GM18909 (cell line): ENCODE data around the gene PBX4.

ENCODE experiments used
- ATAC-seq: cut with Tn5 transposase; IDR thresholded peaks from one replicate; pipeline ENCODE4 v1.9.1; 2021; ENCODE audit warnings: mild to moderate bottlenecking; ENCODE audit not compliant: unreplicated experiment, poor library complexity

PBX4 gene

DNA sequence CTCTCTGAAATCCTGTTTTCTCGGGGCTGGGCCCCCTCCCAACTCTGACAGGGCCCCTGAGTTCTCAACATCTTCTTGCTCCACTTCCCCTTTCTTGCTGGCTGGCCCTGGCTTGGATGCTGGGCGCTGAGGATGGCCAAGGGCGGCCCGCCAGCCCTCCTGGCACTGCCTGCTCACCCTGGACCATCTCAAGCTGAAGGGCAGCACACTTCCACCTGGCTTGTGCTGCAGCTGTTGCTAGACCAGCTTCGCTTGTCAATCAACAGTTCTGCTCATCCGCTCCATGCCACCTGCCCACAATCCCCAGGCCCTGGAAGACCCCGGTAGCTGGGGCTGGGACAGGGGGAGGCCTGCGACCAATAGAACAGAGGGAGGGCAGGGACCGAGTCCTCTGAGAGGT, 31.8 kb upstream of the PBX4 start:
- no peak for ATAC-seq

DNA sequence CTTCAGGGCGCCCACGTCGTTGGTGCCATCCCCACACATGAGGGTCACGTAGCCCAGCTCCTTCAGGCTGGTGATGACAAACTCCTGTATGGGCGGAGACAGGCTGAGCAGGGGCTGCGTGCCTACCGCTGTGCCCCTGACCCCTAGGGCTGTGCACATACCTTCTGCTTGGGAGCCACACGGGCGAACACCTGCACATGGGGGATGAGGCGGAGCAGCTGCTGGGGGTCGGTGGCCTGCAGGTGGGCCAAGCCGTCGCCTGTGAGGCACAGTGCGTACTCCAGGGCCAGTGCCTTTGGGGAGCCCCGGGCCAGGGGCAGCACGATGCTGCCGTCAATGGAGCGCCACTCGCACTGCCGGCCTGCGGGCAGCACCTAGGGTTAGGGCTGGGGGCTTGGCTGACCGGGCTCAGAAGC, 31.1 kb upstream of the PBX4 start:
- no peak for ATAC-seq

DNA sequence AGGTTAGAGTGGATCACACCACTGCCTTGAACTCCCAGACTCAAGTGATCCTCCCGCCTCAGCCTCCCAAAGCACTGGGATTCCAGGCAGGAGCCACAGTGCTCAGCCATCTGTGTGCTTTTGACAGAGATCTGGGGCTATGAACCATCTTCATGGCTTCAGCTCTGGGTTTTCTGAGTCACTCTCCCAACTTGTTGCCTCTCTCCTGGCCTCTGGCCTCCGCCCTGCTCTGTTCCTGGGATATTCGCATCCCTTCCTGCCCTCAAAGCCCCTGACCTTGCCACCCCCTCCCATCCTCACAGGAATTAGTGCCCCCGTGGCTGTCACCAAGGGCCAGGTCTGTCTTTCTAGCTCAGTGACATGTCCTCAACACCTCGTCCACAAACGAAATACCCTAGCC, 30.7 kb upstream of the PBX4 start:
- ATAC-seq = no peak

DNA sequence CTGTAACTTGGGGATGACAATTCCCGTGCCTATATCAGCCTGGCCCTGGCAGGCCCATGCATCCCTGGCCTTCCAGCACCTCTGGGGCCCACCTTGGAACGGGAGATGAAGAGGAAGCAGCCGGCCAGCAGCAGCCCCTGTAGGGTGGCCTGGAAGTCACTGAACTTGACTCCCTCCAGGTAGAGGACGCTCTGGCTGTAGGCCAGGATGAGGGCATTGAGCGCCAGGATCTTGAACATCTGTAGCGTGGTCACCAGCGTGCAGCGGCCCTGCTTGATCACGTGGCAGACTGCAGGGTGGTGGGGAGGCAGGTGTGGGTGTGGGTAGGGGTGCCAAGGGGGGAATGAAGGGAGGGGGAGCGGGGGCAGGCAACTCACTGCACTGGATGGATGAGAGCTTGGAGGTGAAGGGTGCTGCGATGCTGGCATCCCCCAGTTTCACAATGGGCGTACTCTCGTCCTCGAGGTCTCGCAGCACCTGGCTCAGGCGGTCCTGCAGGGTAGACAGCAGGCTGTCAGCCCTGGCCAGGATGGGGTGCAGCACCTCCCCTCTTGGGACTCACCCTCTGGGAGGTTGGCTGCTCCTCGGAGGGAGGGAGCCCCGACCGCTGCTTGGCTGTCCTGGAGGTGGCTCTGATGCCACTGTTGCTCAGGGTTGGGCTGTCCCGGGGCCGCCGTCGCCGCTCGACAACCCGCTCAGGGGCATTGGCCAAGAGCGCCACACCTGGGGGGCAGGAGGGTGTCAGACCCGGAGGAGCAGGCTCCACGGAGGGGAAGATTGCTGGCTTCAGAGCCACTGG, 28.7 kb upstream of the PBX4 start:
- ATAC-seq = no peak

DNA sequence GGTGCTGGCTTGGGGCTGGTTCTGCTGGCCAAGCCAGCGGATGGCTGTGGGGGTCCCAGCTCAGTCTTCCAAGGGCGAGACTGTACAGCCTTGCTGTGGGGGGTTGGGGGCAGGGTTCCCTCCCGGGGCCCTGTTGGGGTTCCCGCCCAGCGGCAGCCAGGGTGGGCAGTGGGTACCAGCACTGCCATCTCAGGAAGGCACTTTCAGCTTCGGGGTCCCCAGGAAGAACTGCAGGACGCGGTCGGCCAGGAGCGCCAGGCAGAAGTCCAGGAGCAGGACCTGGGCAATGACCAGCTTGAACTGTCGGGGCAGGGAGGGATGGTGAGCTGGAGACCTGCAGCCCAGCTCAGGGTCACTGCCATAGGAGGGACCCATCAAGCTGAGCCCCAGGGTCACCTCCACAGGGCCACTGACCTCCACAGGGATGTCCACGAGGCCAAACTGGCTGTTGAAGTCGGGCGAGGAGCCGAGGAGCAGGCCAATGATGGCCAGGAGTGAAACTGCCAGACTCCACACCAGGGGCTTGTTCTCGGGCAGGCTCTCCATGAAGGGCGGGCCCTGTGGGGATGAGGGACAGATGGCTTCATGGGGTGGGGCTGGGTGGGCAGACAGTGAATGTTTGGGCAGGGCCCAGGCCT, 26.9 kb upstream of the PBX4 start:
- ATAC-seq = no peak

DNA sequence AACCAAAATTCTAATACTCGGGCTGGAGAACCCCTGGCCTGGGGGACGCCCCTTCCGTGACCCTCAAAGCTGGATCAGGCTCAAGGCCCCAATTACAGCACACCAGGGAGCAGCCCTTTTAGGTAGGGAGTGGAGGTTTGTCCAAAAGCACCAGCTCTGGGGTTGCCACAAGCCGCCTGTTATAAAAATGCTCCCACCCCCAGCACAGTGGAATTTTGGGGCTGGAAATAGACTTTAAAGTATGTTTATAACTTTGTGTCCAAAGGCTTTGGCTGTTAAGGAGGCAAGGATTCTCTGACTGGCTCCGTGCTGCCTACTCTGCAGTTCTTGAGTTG, 25.5 kb upstream of the PBX4 start:
- no peak for ATAC-seq

DNA sequence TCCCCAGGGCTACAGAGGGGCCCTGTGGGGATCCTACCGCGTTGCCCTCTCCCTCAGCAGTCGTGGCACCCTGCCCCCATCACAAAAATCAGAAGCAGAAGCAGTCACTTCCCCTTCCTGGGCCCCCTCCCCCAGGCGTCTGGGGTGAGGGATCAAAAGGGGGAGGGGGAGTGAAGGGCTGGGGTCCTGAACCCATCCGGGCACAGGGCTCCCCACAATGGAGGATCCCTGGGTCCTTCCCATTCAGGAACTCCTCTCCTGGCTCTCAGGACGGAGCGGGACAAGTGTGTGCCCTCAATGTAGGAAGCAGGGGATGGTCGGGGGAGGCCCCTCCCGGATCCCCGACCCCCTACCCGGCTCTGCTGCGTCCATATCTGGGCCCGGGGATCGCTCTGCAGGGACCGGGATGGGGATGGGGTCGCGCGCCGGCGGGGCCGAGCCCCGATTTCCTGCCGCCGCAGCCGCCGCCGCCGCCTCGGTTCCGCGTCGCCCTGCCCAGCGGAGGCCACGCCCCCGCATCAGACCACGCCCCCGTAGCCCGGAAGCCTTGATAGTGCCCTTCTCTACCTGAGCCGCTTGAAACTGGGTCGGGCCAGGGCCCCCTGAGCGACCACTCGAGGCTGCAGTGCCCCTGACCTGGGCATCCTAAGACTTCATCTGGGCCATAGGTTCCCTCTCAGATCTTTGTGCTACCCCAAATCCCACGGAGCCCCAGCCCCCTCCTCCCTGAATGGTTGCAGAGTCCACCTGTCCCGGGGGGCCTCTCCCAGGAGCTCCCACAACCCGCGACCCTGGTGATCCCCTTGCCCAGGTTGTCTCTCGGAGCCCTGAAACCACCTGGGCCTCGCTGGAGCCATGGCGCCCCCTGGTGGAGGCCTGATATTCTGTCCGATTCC, 24.9 kb upstream of the PBX4 start, which contains the start of gene GMIP:
Gene GMIP, minus strand, starts transcription at position 500 of the 896 bp plus-strand sequence. Its CDS starts 128 bp downstream, at position 372.
- ATAC-seq = peak; percentile 74

DNA sequence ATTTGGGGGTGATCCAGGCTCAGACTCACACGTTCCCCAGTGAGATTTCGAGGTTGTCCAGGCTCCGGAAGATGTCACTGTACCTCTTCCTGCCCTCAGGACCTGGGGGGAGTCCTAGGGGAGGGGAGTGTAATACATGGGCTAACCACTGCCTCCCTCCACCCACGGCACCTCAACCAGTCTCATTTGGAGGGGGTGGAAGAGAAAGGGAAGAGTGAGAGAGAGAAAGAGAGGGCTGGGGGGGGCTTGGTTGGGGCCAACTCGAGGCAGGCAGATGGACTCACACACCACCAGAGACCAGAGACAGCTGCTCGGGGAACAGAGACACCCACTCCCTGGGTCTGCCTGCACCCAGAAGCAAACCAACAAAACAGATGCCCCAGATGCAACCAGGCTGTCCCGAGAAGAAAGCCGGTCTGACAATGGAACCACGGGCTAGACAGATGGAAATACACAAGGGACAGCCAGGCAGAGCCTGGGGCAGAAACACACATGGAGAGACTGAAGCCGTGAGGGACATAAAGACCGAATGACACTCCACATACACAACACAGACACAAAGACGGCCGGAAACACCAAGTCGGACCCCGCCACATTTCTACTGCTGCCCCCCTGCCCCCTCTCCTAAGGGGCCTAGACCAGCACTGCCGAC, 24.1 kb upstream of the PBX4 start:
- ATAC-seq = peak; percentile 14

DNA sequence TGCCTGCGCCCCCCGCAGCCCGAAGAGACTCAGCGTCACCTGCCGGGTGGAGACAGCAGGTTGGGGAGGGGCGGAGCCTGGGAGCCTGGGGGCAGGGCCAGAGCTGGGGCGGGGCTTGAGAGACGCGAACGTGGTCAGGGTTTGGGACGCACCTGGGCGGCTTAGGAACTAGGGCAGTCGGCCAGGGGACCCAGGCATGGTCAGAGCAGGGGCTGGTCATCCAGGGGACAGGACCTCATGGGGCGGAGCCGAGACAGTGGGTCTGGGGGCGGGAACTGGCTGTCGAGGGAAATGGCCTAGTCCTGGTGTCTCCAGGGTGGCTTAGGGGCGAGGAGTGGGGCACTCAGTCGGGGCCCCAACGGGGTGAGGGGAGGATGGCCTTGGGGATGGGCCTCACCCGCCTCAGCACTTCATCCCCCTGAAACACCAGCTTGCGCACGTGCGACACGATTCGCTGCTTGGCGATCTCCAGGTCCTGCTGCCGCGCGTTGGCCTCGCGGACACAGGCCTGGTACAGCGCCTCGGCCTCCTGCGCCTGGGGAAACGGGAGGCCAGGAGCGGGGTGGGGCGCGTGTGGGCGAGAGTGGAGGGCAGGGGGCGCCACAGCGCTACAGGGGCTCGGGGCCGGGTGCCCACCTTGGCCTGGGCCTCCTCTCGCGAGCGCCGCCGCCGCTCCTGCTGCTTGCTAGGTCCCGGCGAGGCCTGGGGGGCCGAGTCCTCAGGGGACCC, 19.2 kb upstream of the PBX4 start:
- ATAC-seq = no peak

DNA sequence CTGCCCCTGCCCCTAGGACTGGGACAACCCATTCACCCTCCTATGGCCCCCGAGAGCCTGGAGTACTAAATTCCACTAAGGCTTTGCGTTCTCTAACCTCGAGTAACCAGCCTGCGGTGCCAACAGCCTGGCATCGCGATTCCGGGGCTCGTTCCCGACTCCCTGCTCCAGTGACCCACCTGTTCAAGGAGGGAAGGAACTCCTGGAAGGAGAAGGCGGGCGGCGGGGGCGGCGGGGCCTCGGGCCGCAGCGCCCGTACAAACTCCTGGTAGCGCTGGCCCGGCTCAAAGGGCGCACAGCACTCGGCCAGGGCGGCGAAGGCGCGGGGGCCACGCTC, 18.7 kb upstream of the PBX4 start:
- ATAC-seq = no peak

DNA sequence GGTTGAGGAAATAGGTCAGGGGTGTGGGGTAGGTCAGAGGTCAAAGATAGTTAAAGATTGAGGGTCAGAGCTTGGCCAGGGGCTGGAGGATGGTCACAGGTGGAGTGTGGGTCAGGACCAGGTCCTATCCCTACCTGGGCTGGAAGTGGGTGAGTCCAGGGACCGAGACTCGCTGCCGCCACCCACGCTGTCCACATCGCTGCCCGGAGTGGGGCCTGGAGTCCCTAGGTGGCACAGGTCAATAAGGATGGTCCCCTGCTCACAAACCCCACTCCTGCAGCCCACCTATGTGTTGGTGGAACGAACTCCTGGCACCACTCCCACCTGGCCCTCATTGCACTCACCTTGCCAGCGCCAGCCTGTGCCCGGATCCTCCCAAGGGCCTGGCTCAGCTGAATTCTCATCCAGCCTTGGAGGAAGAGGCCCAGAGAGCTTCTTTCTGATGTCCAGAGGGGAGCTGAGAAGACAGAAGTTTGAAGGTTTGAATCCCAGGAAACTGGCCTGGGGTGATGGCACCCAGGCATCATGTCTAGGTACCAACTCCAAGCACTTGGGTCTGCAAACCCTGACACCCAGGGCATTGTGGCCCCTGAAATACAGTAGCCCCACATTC, 18.2 kb upstream of the PBX4 start:
- no peak for ATAC-seq

DNA sequence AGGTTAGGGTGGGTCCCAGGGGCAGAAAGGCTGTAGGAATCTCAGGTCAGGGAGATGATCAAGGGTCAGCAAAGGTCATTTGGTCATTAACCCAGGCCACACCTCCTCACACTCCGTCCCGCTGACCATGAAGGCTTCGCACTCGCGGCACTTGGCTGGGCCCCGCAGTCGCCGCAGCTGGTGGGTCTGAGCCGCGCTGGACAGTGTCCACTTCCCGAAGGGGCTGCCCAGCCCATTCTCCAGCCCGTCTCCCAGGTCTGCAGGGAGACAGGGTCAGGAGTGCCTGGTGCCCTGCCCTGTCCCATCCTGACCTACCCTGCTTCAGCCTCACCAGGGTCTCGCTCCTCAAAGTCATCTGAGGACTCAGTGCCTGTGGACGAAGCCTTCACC, 16.8 kb upstream of the PBX4 start:
- ATAC-seq = no peak

DNA sequence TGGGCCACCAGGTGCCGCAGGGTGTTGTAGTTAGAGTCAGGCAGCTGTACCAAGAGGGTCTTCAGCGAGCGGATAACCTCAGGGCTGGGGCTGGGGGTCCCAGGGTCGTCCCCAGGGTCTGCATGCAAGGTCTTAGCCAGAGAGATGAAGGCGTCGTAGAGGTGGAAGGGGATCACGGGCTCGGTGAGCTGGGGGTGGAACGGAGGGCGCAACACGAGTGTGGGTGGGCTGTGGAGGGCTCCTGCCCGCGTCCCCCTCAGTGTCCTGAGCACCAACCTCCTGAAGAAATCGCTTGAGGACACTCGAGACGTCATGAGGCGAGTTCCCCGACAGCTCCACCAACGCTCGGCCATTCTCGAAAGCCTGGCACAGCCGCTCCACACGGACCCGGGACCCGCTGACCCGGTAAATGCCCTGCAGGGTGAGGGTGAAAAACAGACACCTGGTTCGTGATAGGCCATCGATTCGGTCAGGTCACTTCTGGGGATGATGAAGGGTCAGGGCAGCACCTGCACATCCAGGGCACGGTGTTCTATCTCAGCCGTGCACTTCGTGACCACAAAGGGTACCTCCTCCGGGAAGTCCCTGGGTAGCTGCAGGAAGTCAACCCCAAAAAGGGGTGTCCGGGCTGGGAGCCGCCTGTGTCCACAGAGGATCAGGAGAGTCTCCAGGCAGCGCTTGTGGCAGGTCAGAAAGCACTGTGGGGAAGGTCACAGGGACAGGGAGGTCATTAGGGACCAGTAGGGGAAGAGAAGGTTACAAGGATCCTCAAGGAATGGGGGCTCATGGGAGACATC, 16.2 kb upstream of the PBX4 start:
- no peak for ATAC-seq

DNA sequence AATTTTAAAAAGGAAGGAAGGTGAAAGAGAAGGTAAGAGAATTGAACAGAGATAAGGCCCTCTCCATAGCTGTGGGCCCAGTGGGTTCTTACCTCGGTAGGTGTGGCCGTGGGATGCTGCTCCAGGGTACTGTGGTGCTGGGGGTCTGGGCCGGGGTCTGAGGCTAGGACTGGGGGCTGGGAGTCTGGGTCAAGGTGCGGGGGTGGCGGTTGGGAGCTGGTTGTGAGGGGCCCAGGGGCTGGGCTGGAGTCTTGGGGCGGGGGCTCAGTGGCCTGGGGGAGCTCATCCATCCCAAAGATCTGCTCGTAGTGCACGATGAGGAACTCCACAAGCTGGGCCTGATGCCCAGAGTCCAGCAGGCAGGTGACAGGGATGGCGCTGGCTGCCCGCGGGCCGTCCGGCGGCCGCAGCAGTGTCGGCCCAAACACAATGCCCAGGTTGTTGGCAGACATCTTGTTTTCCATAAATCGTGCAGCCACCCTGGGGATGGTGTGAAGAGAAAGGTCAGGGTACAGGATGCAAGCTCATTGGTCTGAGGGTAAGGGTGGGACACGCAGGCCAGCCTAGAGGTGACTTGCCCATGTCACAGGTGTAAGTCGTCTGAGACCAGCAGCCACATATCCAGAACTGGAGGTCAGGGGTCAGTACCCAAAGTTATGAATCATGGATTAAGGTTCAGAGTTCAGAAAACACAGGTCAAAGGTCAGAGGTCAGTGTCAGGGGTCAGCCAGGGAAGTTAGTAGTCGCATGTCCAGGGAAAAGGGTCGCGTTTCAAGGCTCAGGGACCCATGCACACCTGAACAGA, 15.4 kb upstream of the PBX4 start:
- no peak for ATAC-seq

DNA sequence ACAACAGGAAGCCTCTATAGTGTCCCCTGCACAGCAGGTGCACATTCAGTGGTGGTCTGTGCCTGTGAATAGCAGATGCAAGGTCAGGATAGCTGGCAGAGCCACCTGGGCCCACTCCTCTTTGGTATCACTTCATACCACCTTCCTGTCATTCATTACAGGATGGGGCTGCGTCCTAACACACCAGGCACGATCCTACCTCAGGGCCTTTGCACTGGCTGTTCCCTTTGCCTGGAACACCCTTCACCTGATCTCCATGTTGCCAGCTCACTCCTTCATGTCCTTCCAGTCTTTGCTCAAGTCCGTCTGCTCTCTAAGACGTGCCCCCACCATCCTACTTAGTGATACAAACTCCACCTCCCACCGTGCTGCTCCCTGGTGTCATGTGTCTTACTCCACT, 14.2 kb upstream of the PBX4 start:
- no peak for ATAC-seq

DNA sequence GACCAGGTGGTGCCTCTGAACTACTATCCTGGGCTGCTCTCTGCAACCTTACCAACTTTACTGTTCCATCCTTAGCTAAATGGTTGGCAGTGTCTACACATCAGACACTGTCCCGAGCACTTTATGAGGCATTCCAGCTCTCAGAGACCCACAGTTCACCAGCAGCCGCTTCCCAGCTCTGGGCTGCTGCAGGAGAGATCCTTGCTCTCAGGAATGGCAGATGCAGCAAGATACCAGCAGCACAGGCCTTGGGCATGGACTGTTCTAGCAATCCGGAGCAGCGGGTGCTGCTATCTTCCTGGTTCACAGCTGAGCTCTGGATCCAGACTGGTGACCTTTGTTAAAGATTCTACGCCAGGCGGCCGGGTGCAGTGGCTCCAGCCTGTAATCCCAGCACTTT, 12.9 kb upstream of the PBX4 start:
- no peak for ATAC-seq

DNA sequence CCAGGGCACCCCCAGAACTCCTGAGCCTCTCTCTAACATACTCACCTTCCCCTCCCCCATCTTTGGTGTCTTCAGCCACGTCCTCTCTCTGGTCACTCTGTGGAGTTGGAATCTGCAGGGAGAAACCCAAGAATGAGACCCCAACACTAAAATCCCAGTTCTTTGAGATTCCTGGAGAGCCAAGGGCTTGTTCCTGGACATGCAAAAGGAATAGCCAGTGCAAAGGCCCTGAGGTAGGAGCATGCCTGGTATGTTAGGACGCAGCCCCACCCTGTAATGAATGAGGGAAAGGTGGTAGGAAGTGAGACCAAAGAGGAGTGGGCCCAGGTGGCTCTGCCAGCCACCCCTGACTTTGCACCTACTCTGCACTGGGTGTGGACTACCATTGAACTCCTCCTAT, 11.9 kb upstream of the PBX4 start:
- ATAC-seq = no peak

DNA sequence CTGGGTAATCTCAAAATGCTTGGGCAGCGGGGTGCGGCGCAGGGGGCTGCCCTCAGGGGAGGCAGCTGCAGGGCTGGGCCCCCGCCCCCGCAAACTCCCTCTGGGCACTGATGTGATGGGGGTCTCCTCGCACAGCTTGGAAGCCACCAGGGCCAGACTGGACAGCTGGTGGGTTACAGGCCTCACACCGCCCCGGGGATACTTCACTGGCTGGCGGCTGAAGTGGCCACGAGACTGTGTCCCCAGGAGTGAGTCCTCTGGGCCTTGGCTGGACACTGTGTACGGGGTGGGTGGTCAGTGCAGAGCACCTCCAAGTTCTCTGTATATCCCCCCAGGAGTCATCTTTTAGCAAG, 11.6 kb upstream of the PBX4 start:
- ATAC-seq = no peak
